HCT116 (cell line): Measurements from ENCODE around the gene SRPK2.

Source experiments
- ATF3 ChIP-seq: IDR thresholded peaks from 2 replicates; pipeline ENCODE4 v1.6.1; 2012
- CEBPB ChIP-seq: IDR thresholded peaks from 2 replicates; pipeline ENCODE4 v1.6.1; 2012; ENCODE audit warnings: low read depth
- CTCF ChIP-seq, 3 experiments: fragments of 200-600 bp in 1 of 3; sonication (generic) in 1 of 3; IDR thresholded peaks in 2 of 3; conservative IDR thresholded peaks in 1 of 3; 2 replicates each; pipeline ENCODE4 v1.5.1; 2012 to 2017; ENCODE audit warnings: low read depth in 2 of 3, low read length in 2 of 3, antibody characterized with exemption in 1 of 3, borderline replicate concordance in 1 of 3, control low read depth in 1 of 3, mild to moderate bottlenecking in 1 of 3, mixed read lengths in 1 of 3, mixed run types in 1 of 3, moderate library complexity in 1 of 3; ENCODE audit not compliant: insufficient read depth in 1 of 3
- ELF1 ChIP-seq: IDR thresholded peaks from 2 replicates; pipeline ENCODE4 v1.6.1; 2012; ENCODE audit warnings: low read depth, borderline replicate concordance
- EZH2 ChIP-seq: fragments of 200-600 bp; sonication (generic); IDR thresholded peaks from 2 replicates; pipeline ENCODE4 v1.6.1; 2017; ENCODE audit warnings: antibody characterized with exemption, mixed run types
- EZH2phosphoT487 ChIP-seq: fragments of 200-600 bp; IDR thresholded peaks from 2 replicates; pipeline ENCODE4 v1.6.1; 2018; ENCODE audit warnings: antibody characterized with exemption, borderline replicate concordance
- JUND ChIP-seq: IDR thresholded peaks from 2 replicates; pipeline ENCODE4 v1.6.1; 2012
- MAX ChIP-seq: IDR thresholded peaks from 2 replicates; pipeline ENCODE4 v1.6.1; 2012
- POLR2A ChIP-seq: IDR thresholded peaks from 2 replicates; pipeline ENCODE4 v1.7.0; 2011; ENCODE audit warnings: borderline replicate concordance; ENCODE audit not compliant: insufficient read depth, insufficient read length; ENCODE audit errors: extremely low read depth
- POLR2AphosphoS5 ChIP-seq: IDR thresholded peaks from 2 replicates; pipeline ENCODE4 v1.6.1; 2011; ENCODE audit warnings: mild to moderate bottlenecking, low read depth, low read length, moderate library complexity
- SIN3A ChIP-seq: IDR thresholded peaks from 2 replicates; pipeline ENCODE4 v1.6.1; 2012; ENCODE audit warnings: low read depth
- TCF7L2 ChIP-seq: IDR thresholded peaks from 2 replicates; pipeline ENCODE4 v1.7.0; 2011; ENCODE audit warnings: borderline replicate concordance, inconsistent platforms; ENCODE audit not compliant: insufficient read depth, insufficient read length; ENCODE audit errors: extremely low read depth
- ZNF274 ChIP-seq: fragments of 200-500 bp; sonication (Bioruptor generic); IDR thresholded peaks from 2 replicates; pipeline ENCODE4 v1.6.1; 2014; ENCODE audit warnings: mild to moderate bottlenecking, low read depth, low read length, inconsistent platforms

- TF ChIP-seq CTCF (IDR thresholded peaks at IDR 0.05 in 2 of 3, conservative IDR thresholded peaks at IDR 0.05 in 1 of 3; ENCODE audit: borderline replicate concordance in 1 of 3, insufficient read depth in 1 of 3, low read depth in 2 of 3, low read length in 2 of 3) = no peak
- TF ChIP-seq POLR2AphosphoS5 = no peak
- TF ChIP-seq SIN3A = no peak
- TF ChIP-seq JUND = no peak
- no peak for TF ChIP-seq ZNF274
- TF ChIP-seq CEBPB = no peak
- TF ChIP-seq EZH2 = no peak
- no peak for TF ChIP-seq EZH2phosphoT487
- TF ChIP-seq MAX = no peak
- no peak for TF ChIP-seq TCF7L2
- no peak for TF ChIP-seq POLR2A
- TF ChIP-seq ATF3 = no peak
- no peak for TF ChIP-seq ELF1
Measured at GRCh38 chr7:105321754-105322455, 66.8 kb downstream of the SRPK2 start.
